HCT116 (cell line): ENCODE results near the gene GOLGA5. TPM values are rescaled to one million over a fixed set of nuclear protein-coding genes. Genes with fewer than 3 reads are reported as not detected.

Experiments
- ATAC-seq: fragments of 200-7000 bp; cut with Tn5 transposase; 2 replicates; pipeline ENCODE4 v1.9.1; 2020; ENCODE audit warnings: mild to moderate bottlenecking, moderate library complexity
- BruUV-seq: library from RNA; stranded (reverse); fragments of 400-500 nt; replicated peaks from 2 replicates; lab custom pipeline; 2021; lab: Mats Ljungman, UMichigan
- CTCF ChIA-PET: fragments of 300-600 bp; sonication (Branson Sonifier 250); formaldehyde crosslinking; loops from one replicate; lab custom pipeline; 2021; ENCODE audit warnings: antibody characterized with exemption; lab: Charles Lee
- POLR2A ChIA-PET: fragments of 300-600, 350-600 bp; sonication (Branson Sonifier 250); formaldehyde crosslinking; loops from one replicate; lab custom pipeline; 2021; ENCODE audit warnings: antibody characterized with exemption; lab: Charles Lee
- RAD21 ChIA-PET, 2 experiments: fragments of 300-600 bp; sonication (Branson Sonifier 250); formaldehyde crosslinking; loops; one replicate each; lab custom pipeline; 2023; ENCODE audit warnings: low total read pairs in 2 of 2; ENCODE audit not compliant: uncharacterized antibody in 2 of 2, unreplicated experiment in 2 of 2, low non-redundant PET in 1 of 2; lab: Charles Lee
- DNase-seq: peaks from one replicate; pipeline ENCODE4 v3.0.0-alpha.2; 2010; ENCODE audit warnings: low read depth, low spot score
- H2AFZ ChIP-seq: fragments of 200-600 bp; shearing (Covaris generic), sonication (generic); 2 replicates; pipeline ENCODE4 v1.6.1; 2017; ENCODE audit warnings: low read depth, mixed run types, mixed read lengths, antibody characterized with exemption, low read length; ENCODE audit not compliant: poor library complexity, severe bottlenecking
- H3K27ac ChIP-seq: 2 replicates; pipeline ENCODE4 v1.5.1; 2012; ENCODE audit warnings: low read depth, low read length
- H3K27me3 ChIP-seq: fragments of 200-600 bp; sonication (generic); 2 replicates; pipeline ENCODE4 v1.6.1; 2016; ENCODE audit warnings: mixed run types, low read length, mixed read lengths; ENCODE audit not compliant: insufficient read depth
- H3K36me3 ChIP-seq, 2 experiments: fragments of 200-500 bp in 1 of 2; fragments of 200-600 bp in 1 of 2; sonication (Bioruptor generic) in 1 of 2; sonication (generic) in 1 of 2; 2 replicates each; pipeline versions ENCODE4 v1.5.1 to v1.6.1; 2014 to 2016; ENCODE audit warnings: low read length in 2 of 2, inconsistent platforms in 1 of 2, mixed read lengths in 1 of 2, mixed run types in 1 of 2; ENCODE audit not compliant: insufficient read depth in 2 of 2, control insufficient read depth in 1 of 2
- H3K4me1 ChIP-seq, 2 experiments: fragments of 200-600 bp in 1 of 2; sonication (generic) in 1 of 2; 2 replicates each; pipeline versions ENCODE4 v1.5.1 to v1.6.1; 2012 to 2017; ENCODE audit warnings: low read length in 2 of 2, inconsistent platforms in 1 of 2, mild to moderate bottlenecking in 1 of 2, mixed read lengths in 1 of 2, mixed run types in 1 of 2, moderate library complexity in 1 of 2; ENCODE audit not compliant: insufficient read depth in 2 of 2, control insufficient read depth in 1 of 2
- H3K4me2 ChIP-seq: fragments of 200-600 bp; sonication (generic); 2 replicates; pipeline ENCODE4 v1.6.1; 2017; ENCODE audit warnings: mixed run types, low read length, mixed read lengths
- H3K4me3 ChIP-seq, 2 experiments: fragments of 200-600 bp in 1 of 2; sonication (generic) in 1 of 2; replicated peaks in 1 of 2; 2 replicates each; pipeline ENCODE4 v1.5.1; 2011 to 2016; ENCODE audit warnings: low read length in 2 of 2, control low read depth in 1 of 2, low read depth in 1 of 2, mild to moderate bottlenecking in 1 of 2, mixed read lengths in 1 of 2, mixed run types in 1 of 2
- H3K79me2 ChIP-seq: fragments of 200-600 bp; sonication (generic); 2 replicates; pipeline ENCODE4 v1.6.1; 2017; ENCODE audit warnings: mild to moderate bottlenecking, mixed run types, low read length, moderate library complexity, mixed read lengths; ENCODE audit not compliant: insufficient read depth
- H3K9ac ChIP-seq: fragments of 200-600 bp; sonication (generic); 2 replicates; pipeline ENCODE4 v1.6.1; 2016; ENCODE audit warnings: low read length, mixed read lengths
- H3K9me2 ChIP-seq: fragments of 200-600 bp; sonication (generic), shearing (Covaris generic); 2 replicates; pipeline ENCODE4 v1.6.1; 2017; ENCODE audit warnings: mixed run types, mild to moderate bottlenecking, moderate library complexity; ENCODE audit not compliant: insufficient read depth
- H3K9me3 ChIP-seq, 2 experiments: fragments of 200-500 bp in 1 of 2; fragments of 200-600 bp in 1 of 2; sonication (Bioruptor generic) in 1 of 2; sonication (generic) in 1 of 2; 2 replicates each; pipeline ENCODE4 v1.6.1; 2014 to 2017; ENCODE audit warnings: low read length in 2 of 2, mixed read lengths in 2 of 2, inconsistent platforms in 1 of 2, low read depth in 1 of 2, mild to moderate bottlenecking in 1 of 2, mixed run types in 1 of 2, moderate library complexity in 1 of 2; ENCODE audit not compliant: control insufficient read depth in 1 of 2, insufficient read depth in 1 of 2
- H4K20me1 ChIP-seq: fragments of 200-600 bp; sonication (generic), shearing (Covaris generic); 2 replicates; pipeline ENCODE4 v1.6.1; 2017; ENCODE audit warnings: mixed run types, mild to moderate bottlenecking, moderate library complexity; ENCODE audit not compliant: insufficient read depth
- FOSL1 ChIP-seq: IDR thresholded peaks from 2 replicates; pipeline ENCODE4 v1.6.1; 2012; ENCODE audit warnings: low read depth
- POLR2AphosphoS5 ChIP-seq: IDR thresholded peaks from 2 replicates; pipeline ENCODE4 v1.6.1; 2011; ENCODE audit warnings: mild to moderate bottlenecking, low read depth, low read length, moderate library complexity
- RAD21 ChIP-seq: IDR thresholded peaks from 2 replicates; pipeline ENCODE4 v1.6.1; 2012; ENCODE audit warnings: low read depth, mild to moderate bottlenecking
- SP1 ChIP-seq: IDR thresholded peaks from 2 replicates; pipeline ENCODE4 v1.6.1; 2012; ENCODE audit warnings: low read depth
- SRF ChIP-seq: IDR thresholded peaks from 2 replicates; pipeline ENCODE4 v1.6.1; 2012; ENCODE audit warnings: low read depth
- ZNF274 ChIP-seq: fragments of 200-500 bp; sonication (Bioruptor generic); IDR thresholded peaks from 2 replicates; pipeline ENCODE4 v1.6.1; 2014; ENCODE audit warnings: mild to moderate bottlenecking, low read depth, low read length, inconsistent platforms
- intact Hi-C: fragments of 100-400 bp; cut with micrococcal nuclease; formaldehyde crosslinking; loops from 2 replicates; pipeline ENCODE4 v1.10.0; 2022
- total RNA-seq: library from RNA; stranded (reverse); gene quantifications from one replicate; pipeline ENCODE4 v1.2.1, GENCODE V29; 2021; ENCODE audit not compliant: unreplicated experiment
- TF ChIP-seq, protein P1 (sequence below): IDR thresholded peaks from 2 replicates; pipeline ENCODE4 v1.6.1; 2012; ENCODE audit warnings: low read depth

The GOLGA5 gene
- total RNA-seq, 1 experiment from 2014 or later: 24.4 TPM

DNA sequence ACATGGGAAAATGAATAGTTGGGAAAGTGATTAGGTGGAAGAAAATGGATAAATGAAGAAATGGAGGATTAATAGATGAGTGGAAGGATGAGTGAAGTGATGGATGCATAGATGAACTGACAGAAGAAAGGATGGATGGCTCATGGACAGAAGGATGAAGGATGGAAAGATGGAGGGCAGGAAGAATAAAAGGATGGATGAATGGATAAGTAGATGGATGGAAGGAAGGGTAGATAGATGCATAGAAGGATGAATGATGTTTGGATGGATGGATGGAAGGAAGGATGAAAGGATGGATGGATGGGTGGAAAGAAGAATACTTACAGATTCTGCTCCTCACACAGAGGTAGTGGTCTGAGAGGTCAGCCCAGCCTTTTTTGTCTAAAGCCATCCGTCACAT lies 93.1 kb downstream of the GOLGA5 start:
- Histone ChIP-seq H2AFZ (no peak overlapping the region), H3K36me3 (no peaks in the 10 kb centered on the region), H3K27ac (no peak overlapping the region), H3K9me3 (no peaks in the 10 kb centered on the region), H3K9me2 (no peaks in the 10 kb centered on the region), H3K79me2 (no peaks in the 10 kb centered on the region), H3K4me2 (no peak overlapping the region), H3K27me3 (peaks cover 17% of the 10 kb centered on the region), H3K9ac (no peak overlapping the region), H4K20me1 (no peaks in the 10 kb centered on the region), H3K4me1 (no peaks in the 10 kb centered on the region), H3K4me3 (no peak overlapping the region)
- no peak for ATAC-seq
- intact Hi-C loops: no loop called here
- ChIA-PET POLR2A (no interaction called here), RAD21 (no interaction called here), CTCF (no interaction called here)
- no peak for DNase-seq
- no TSS peak for BruUV-seq
- no peak for TF ChIP-seq RAD21
- TF ChIP-seq FOSL1: no peak
- TF ChIP-seq, protein P1, sequence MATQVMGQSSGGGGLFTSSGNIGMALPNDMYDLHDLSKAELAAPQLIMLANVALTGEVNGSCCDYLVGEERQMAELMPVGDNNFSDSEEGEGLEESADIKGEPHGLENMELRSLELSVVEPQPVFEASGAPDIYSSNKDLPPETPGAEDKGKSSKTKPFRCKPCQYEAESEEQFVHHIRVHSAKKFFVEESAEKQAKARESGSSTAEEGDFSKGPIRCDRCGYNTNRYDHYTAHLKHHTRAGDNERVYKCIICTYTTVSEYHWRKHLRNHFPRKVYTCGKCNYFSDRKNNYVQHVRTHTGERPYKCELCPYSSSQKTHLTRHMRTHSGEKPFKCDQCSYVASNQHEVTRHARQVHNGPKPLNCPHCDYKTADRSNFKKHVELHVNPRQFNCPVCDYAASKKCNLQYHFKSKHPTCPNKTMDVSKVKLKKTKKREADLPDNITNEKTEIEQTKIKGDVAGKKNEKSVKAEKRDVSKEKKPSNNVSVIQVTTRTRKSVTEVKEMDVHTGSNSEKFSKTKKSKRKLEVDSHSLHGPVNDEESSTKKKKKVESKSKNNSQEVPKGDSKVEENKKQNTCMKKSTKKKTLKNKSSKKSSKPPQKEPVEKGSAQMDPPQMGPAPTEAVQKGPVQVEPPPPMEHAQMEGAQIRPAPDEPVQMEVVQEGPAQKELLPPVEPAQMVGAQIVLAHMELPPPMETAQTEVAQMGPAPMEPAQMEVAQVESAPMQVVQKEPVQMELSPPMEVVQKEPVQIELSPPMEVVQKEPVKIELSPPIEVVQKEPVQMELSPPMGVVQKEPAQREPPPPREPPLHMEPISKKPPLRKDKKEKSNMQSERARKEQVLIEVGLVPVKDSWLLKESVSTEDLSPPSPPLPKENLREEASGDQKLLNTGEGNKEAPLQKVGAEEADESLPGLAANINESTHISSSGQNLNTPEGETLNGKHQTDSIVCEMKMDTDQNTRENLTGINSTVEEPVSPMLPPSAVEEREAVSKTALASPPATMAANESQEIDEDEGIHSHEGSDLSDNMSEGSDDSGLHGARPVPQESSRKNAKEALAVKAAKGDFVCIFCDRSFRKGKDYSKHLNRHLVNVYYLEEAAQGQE: no peak
- no peak for TF ChIP-seq ZNF274
- TF ChIP-seq SP1: no peak

DNA sequence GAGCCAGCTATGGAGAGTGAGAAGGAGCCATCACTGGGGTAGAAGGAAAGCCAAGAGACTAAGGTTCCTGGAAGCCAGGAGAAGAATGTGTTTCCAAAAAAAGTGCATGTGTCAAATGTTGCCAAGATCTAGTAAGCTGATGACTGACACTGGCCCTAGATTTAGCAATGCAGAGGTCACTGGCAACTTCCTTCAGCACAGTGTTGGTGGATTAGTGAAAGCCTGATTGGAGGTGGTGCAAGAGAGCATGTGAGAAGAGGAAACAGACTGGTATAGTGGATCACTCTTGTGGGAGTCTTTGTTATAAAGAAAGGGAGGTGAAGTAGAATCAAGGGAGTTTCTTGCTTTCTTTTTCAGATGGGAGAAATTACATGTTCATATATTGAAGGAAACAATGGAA lies 94.8 kb downstream of the GOLGA5 start:
- Histone ChIP-seq H3K79me2 (no peaks in the 10 kb centered on the region), H3K4me3 (no peak overlapping the region), H3K9me2 (no peaks in the 10 kb centered on the region), H3K9me3 (peaks cover 3 to 10% of the 10 kb centered on the region in 2 experiments; a peak in 2 of 4 replicates), H4K20me1 (no peaks in the 10 kb centered on the region), H3K27ac (no peak overlapping the region), H3K4me1 (no peaks in the 10 kb centered on the region), H3K9ac (no peak overlapping the region), H3K27me3 (peaks cover 17% of the 10 kb centered on the region), H2AFZ (no peak overlapping the region), H3K4me2 (no peak overlapping the region), H3K36me3 (no peaks in the 10 kb centered on the region)
- RAD21 ChIA-PET: no interaction called here
- TF ChIP-seq ZNF274 (no peak), POLR2AphosphoS5 (no peak), SRF (no peak)
- CTCF ChIA-PET: no interaction called here
- no peak for DNase-seq
- no peak for ATAC-seq
- POLR2A ChIA-PET: no interaction called here
- BruUV-seq: no TSS peak
- intact Hi-C loops: no loop called here

Other genes starting within 250 kb of the GOLGA5 start
- gene LGMN, start 45.7 kb upstream of the GOLGA5 start, total RNA-seq: 44.9 TPM
- not detected for gene CHGA, start 128.8 kb downstream of the GOLGA5 start, total RNA-seq